ENCODE measurements around the gene GCLM. TPM values are rescaled to one million over a fixed set of nuclear protein-coding genes. Genes with fewer than 3 reads are reported as not detected.
A peak's percentile ranks its signal among the peaks of the same experiment; 100 is the strongest.

The GCLM gene
- total and polyA plus RNA-seq, 8 donors = 2.1 to 10.4 (median 6.7) TPM

DNA sequence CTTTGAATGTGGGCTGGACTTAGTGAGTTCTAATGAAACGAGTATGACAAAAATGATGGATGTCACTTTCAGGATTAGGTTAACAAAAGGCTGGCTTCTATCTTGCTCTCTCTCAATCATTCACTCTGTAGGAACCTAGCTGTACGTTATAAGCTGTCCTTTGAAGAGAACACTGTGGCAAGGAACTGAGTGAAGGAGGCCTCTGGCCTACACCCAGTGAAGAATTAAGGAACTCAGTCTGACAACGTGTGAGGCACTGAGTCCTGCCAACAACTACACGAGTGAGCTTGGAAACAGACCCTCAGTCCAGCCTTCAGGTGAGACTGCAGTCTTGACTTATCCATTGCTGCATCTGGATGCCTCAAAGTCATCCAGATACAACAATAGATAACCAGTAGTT lies 27.0 kb downstream of the GCLM start:
- Histone ChIP-seq H3K9me3 (no peaks in the 10 kb centered on the region), H3K27ac (no peak overlapping the region), H3K27me3 (no peaks in the 10 kb centered on the region), H3K4me1 (peaks cover 0 to 17% (median 7%) of the 10 kb centered on the region in 3 donors), H3K4me3 (no peak overlapping the region), H3K36me3 (no peaks in the 10 kb centered on the region)
- 70 to 79% methylated on average over 4 of the region's 4 CpGs for WGBS, 2 donors
- no peak for DNase-seq
- FAIRE-seq = no peak
- no peak for TF ChIP-seq CTCF (IDR thresholded peaks at IDR 0.05)
- intact Hi-C loops (cut with DNase I) = no loop called here
- ATAC-seq = no peak

DNA sequence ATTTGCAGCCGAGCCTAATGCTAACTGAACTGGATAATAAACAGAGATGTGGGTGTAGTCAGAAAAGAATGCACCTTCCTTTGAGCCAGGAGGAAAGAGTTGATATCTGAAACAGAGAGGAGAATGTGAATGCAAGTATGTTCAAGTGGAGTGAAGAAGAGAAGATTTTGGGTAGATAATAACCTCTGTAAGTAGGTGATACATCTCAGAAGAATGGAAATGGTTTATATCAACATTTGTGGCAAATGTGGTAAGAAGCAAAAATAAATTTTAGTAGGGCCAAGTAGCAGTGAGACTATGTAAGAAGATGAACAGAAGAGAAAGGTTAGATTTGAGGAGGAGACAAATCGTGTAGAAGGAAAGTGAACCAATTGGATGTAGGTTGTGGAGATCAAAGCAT lies 28.5 kb downstream of the GCLM start:
- WGBS, 2 donors = 86 to 89% methylated on average over 2 of the region's 2 CpGs
- no peak for TF ChIP-seq CTCF (IDR thresholded peaks at IDR 0.05)
- intact Hi-C loops (cut with DNase I) = no loop called here
- FAIRE-seq (no peak), ATAC-seq (no peak), DNase-seq (no peak)
- no peaks in the 10 kb centered on the region for H3K27me3 ChIP-seq
- H3K9me3 ChIP-seq = no peaks in the 10 kb centered on the region
- no peak overlapping the region for H3K4me3 ChIP-seq
- H3K36me3 ChIP-seq = peaks cover 0 to 6% (median 5%) of the 10 kb centered on the region in 3 donors
- peaks cover 0 to 27% (median 14%) of the 10 kb centered on the region in 3 donors for H3K4me1 ChIP-seq
- no peak overlapping the region for H3K27ac ChIP-seq

GRCh38 chr1:93878889-93879586 lies 30.2 kb downstream of the GCLM start, which contains the start of gene DNTTIP2:
Gene DNTTIP2, minus strand, starts transcription at chr1:93879206. Its CDS starts 58 bp downstream, at chr1:93879148.
- no peak for FAIRE-seq

GRCh38 chr1:93878501-93878888 lies 30.7 kb downstream of the GCLM start:
- H3K9me3 ChIP-seq = no peaks in the 10 kb centered on the region
- H3K36me3 ChIP-seq = peaks cover 0 to 14% (median 9%) of the 10 kb centered on the region in 3 donors
- no peak for FAIRE-seq
- no peaks in the 10 kb centered on the region for H3K27me3 ChIP-seq
- H3K4me1 ChIP-seq = peaks cover 0 to 27% (median 14%) of the 10 kb centered on the region in 3 donors
- ATAC-seq = peak; percentile 61 to 83 (median 69)
- DNase-seq = peak; percentile 31 to 68 (median 50)
- peak overlapping the region; percentile 77 to 92 (median 84) for H3K27ac ChIP-seq
- peak overlapping the region; percentile 75 to 92 (median 80) for H3K4me3 ChIP-seq
- no peak for TF ChIP-seq CTCF (IDR thresholded peaks at IDR 0.05)
- intact Hi-C loops (cut with DNase I) = no loop called here
- WGBS, 2 donors = 0% methylated on average over 20 of the region's 20 CpGs

More at GRCh38 chr1:93878889-93879586, 30.2 kb downstream of the GCLM start, which contains the start of gene DNTTIP2:
- WGBS, 2 donors = 0 to 1% methylated on average over 50 of the region's 50 CpGs
- Histone ChIP-seq H3K4me3 (peak within 1 kb of the TSS; percentile 75 to 92 (median 80)), H3K36me3 (peaks cover 0 to 14% (median 9%) of the 10 kb centered on the region in 3 donors), H3K9me3 (no peaks in the 10 kb centered on the region), H3K27ac (peak within 1 kb of the TSS; percentile 77 to 92 (median 84)), H3K4me1 (peaks cover 0 to 27% (median 14%) of the 10 kb centered on the region in 3 donors), H3K27me3 (no peaks in the 10 kb centered on the region)
- no peak for TF ChIP-seq CTCF (IDR thresholded peaks at IDR 0.05)
- intact Hi-C loops (cut with DNase I) = no loop called here
- ATAC-seq = peak; percentile 98 to 99 (median 98)
- DNase-seq = peak; percentile 82 to 93 (median 90)

DNA sequence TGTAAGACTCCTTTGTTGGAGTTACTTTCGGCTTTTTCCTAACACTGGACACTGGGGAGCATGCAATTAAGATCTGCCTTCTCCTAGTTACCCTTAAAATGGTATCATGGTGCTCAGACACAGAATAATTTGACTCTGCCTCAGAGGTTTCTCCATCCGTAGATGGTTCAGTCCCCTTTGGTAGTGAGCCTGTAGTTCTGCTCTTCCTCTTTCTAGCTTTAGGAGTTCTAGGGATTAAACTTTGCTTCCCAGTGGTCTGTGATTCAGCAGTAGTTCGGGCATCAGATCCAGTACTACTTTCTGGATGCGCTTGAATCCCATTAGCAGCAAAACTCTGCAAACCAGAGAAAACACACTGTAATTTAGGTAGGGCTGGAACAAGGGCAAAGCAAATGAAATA lies 31.7 kb downstream of the GCLM start:
- no peak for TF ChIP-seq CTCF (IDR thresholded peaks at IDR 0.05)
- H3K27ac ChIP-seq = no peak overlapping the region
- ATAC-seq (no peak), DNase-seq (no peak), FAIRE-seq (no peak)
- H3K9me3 ChIP-seq = no peaks in the 10 kb centered on the region
- WGBS, 2 donors = 81 to 82% methylated on average over 4 of the region's 4 CpGs
- H3K36me3 ChIP-seq = peaks cover 0 to 19% (median 9%) of the 10 kb centered on the region in 3 donors
- no peaks in the 10 kb centered on the region for H3K27me3 ChIP-seq
- intact Hi-C loops (cut with DNase I) = no loop called here
- peak overlapping the region in 1 of 4 donors; percentile 84 for H3K4me3 ChIP-seq
- H3K4me1 ChIP-seq = peaks cover 0 to 27% (median 14%) of the 10 kb centered on the region in 3 donors

Measured in pancreas (tissue), 10 donors.